Vagina (tissue), 2 donors: ENCODE results near the gene SPOCD1.

Experiments
- POLR2A ChIP-seq, 2 donors: fragments of 450-650 bp; IDR thresholded peaks; one replicate each; pipeline ENCODE4 v1.6.1; 2017; ENCODE audit warnings: antibody characterized with exemption in 2 of 2, mild to moderate bottlenecking in 2 of 2, moderate library complexity in 2 of 2
- POLR2AphosphoS5 ChIP-seq, 2 donors: sonication (generic); formaldehyde crosslinking; IDR thresholded peaks; one replicate each; pipeline ENCODE4 v1.9.0; 2017; ENCODE audit warnings: antibody characterized with exemption in 2 of 2, mild to moderate bottlenecking in 2 of 2, low read depth in 1 of 2; ENCODE audit not compliant: insufficient read depth in 1 of 2
- TF ChIP-seq, protein P1 (sequence below), 3 experiments: fragments of 450-650 bp in 2 of 3; fragments of 200-600 bp in 1 of 3; sonication (generic) in 1 of 3; IDR thresholded peaks; one replicate each; pipeline ENCODE4 v1.5.1; 2017 to 2019; ENCODE audit warnings: antibody characterized with exemption in 3 of 3, mild to moderate bottlenecking in 2 of 3, moderate library complexity in 2 of 3

DNA sequence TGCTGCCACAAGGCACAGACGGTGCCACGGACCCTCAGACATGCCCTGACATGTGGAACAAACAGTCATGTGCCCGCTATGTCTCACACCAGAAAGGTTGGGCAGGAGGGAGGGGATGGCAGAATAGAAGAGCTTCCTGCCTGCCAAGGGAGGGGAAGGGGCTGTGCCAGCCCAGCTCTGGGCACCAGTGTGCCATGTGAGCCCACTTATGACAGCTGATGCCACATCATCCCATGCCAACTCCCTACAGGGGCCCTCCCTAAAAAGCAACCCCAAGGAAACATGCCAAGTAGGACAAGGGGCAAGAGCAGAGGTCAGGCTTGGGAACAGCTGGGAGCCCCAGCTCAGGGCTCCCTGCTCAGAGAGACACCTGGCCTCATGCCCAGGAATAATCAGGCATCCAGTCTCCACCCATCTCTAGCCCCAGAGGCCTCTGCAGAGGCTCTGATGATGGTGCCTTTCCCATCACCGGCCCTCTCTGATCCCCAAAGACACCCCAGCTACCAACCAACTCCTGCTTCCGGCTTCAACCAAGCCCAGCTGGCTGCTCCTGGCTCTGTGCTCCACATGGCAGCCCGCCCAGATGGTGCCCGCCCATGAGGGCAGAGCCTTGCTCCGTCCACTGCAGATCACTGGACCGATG lies 62.0 kb downstream of the SPOCD1 start:
- TF ChIP-seq, protein P1, sequence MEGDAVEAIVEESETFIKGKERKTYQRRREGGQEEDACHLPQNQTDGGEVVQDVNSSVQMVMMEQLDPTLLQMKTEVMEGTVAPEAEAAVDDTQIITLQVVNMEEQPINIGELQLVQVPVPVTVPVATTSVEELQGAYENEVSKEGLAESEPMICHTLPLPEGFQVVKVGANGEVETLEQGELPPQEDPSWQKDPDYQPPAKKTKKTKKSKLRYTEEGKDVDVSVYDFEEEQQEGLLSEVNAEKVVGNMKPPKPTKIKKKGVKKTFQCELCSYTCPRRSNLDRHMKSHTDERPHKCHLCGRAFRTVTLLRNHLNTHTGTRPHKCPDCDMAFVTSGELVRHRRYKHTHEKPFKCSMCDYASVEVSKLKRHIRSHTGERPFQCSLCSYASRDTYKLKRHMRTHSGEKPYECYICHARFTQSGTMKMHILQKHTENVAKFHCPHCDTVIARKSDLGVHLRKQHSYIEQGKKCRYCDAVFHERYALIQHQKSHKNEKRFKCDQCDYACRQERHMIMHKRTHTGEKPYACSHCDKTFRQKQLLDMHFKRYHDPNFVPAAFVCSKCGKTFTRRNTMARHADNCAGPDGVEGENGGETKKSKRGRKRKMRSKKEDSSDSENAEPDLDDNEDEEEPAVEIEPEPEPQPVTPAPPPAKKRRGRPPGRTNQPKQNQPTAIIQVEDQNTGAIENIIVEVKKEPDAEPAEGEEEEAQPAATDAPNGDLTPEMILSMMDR (IDR thresholded peaks at IDR 0.05), result no peak
- no peak for TF ChIP-seq POLR2A (IDR thresholded peaks at IDR 0.05)
- no peak for TF ChIP-seq POLR2AphosphoS5 (IDR thresholded peaks at IDR 0.05; ENCODE audit: insufficient read depth in 1 of 2, low read depth in 1 of 2)
